ENCODE results near the gene SLC22A25.

- TF ChIP-seq, protein P1, sequence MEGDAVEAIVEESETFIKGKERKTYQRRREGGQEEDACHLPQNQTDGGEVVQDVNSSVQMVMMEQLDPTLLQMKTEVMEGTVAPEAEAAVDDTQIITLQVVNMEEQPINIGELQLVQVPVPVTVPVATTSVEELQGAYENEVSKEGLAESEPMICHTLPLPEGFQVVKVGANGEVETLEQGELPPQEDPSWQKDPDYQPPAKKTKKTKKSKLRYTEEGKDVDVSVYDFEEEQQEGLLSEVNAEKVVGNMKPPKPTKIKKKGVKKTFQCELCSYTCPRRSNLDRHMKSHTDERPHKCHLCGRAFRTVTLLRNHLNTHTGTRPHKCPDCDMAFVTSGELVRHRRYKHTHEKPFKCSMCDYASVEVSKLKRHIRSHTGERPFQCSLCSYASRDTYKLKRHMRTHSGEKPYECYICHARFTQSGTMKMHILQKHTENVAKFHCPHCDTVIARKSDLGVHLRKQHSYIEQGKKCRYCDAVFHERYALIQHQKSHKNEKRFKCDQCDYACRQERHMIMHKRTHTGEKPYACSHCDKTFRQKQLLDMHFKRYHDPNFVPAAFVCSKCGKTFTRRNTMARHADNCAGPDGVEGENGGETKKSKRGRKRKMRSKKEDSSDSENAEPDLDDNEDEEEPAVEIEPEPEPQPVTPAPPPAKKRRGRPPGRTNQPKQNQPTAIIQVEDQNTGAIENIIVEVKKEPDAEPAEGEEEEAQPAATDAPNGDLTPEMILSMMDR (optimal IDR thresholded peaks at IDR 0.05 in 1 of 3, IDR thresholded peaks at IDR 0.05 in 1 of 3, conservative IDR thresholded peaks at IDR 0.05 in 1 of 3; ENCODE audit: extremely low read depth in 1 of 3, insufficient read depth in 2 of 3, low read length in 3 of 3), result no peak
- TF ChIP-seq EZH2 (IDR thresholded peaks at IDR 0.05; ENCODE audit: low read length), result no peak
These were observed 7.0 kb upstream of the SLC22A25 start for GRCh38 chr11:63250162-63251050.

Measured in keratinocyte (primary cell).